Left ventricle myocardium inferior (tissue), 1 donor: ENCODE data around the gene ZNF865. TPM values are rescaled to one million over a fixed set of nuclear protein-coding genes. Genes with fewer than 3 reads are reported as not detected.

Experiments
- DNase-seq: peaks from one replicate; pipeline ENCODE4 v3.0.0-alpha.2; 2020
- H3K27ac ChIP-seq: fragments of 200-600 bp; replicated peaks from 2 replicates; pipeline ENCODE4 v1.8.0; 2021
- H3K27me3 ChIP-seq: fragments of 200-600 bp; 2 replicates; pipeline ENCODE4 v1.8.0; 2021; ENCODE audit warnings: low read depth
- H3K36me3 ChIP-seq: fragments of 200-600 bp; 2 replicates; pipeline ENCODE4 v1.8.0; 2021
- H3K4me1 ChIP-seq: fragments of 200-600 bp; 2 replicates; pipeline ENCODE4 v1.8.0; 2021
- H3K4me3 ChIP-seq: fragments of 200-600 bp; 2 replicates; pipeline ENCODE4 v1.8.0; 2021; ENCODE audit warnings: mild to moderate bottlenecking, moderate library complexity
- H3K9me3 ChIP-seq: fragments of 200-600 bp; replicated peaks from 2 replicates; pipeline ENCODE4 v1.8.0; 2021
- CTCF ChIP-seq: fragments of 200-600 bp; IDR thresholded peaks from 2 replicates; pipeline ENCODE4 v1.8.0; 2021; ENCODE audit warnings: antibody characterized with exemption, mild to moderate bottlenecking, borderline replicate concordance
- intact Hi-C: fragments of 100-400 bp; cut with micrococcal nuclease; formaldehyde crosslinking; loops from one replicate; pipeline ENCODE4 v1.11.0; 2022
- total RNA-seq: library from RNA; stranded (reverse); fragmentation: NEBNext Ultra II Directional; extraction: Animal tissue kit (Norgen Biotek cat#: 25700); gene quantifications from one replicate; pipeline ENCODE4 v1.2.1, GENCODE V29; 2021
- donor health status: DM: no; HTN: yes; CAD: no; lungs with severe emphysema.

Gene ZNF865
- total RNA-seq, 1 donor from 2014 or later: 17.0 TPM

GRCh38 chr19:55576746-55577145 is 28.7 kb upstream of the ZNF865 start:
- intact Hi-C loops: no loop called here
- no peaks in the 10 kb centered on the region for H3K27me3 ChIP-seq
- H3K36me3 ChIP-seq: peaks cover 31% of the 10 kb centered on the region
- H3K4me1 ChIP-seq: peaks cover 22% of the 10 kb centered on the region
- TF ChIP-seq CTCF: no peak
- H3K4me3 ChIP-seq: no peak overlapping the region
- no peaks in the 10 kb centered on the region for H3K9me3 ChIP-seq
- no peak for DNase-seq
- no peak overlapping the region for H3K27ac ChIP-seq

DNA sequence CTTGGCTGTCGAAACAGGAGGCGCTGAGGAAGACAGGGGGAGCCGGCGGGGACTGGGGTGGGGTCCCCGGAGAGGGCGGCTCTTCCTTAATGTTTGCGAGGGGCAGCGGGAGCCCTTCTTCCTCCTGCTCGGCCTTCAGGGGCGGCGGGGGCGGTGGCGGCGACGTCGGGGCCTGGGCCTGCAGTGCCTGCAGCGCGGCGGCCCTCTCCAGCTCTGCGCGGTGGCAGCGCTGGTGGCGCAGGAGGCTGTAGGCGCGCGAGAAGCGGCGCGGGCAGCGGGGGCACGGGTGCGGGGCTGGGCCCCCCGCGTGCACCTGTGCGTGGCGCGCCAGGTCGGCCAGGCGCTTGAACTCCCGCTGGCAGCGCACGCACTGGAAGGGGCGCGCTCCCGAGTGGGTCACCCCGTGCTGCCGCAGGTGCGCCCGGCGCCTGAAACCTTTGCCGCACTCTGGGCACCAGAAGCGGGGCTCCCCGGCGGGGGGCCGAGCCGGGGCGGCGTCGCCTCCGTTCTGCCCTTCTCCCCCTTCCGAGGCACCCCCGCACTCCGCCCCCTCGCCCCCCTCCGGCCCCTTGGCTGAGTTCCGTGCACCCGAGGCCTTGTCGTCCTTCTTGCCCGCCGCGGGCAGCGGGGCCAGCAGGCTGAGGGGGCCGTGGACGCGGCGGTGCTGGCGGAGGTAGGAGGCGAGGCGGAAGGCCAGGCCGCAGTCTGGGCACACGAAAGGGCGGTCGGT is 27.3 kb upstream of the ZNF865 start:
- no peak overlapping the region for H3K4me3 ChIP-seq
- no peak overlapping the region for H3K27ac ChIP-seq
- H3K9me3 ChIP-seq: no peaks in the 10 kb centered on the region

DNA sequence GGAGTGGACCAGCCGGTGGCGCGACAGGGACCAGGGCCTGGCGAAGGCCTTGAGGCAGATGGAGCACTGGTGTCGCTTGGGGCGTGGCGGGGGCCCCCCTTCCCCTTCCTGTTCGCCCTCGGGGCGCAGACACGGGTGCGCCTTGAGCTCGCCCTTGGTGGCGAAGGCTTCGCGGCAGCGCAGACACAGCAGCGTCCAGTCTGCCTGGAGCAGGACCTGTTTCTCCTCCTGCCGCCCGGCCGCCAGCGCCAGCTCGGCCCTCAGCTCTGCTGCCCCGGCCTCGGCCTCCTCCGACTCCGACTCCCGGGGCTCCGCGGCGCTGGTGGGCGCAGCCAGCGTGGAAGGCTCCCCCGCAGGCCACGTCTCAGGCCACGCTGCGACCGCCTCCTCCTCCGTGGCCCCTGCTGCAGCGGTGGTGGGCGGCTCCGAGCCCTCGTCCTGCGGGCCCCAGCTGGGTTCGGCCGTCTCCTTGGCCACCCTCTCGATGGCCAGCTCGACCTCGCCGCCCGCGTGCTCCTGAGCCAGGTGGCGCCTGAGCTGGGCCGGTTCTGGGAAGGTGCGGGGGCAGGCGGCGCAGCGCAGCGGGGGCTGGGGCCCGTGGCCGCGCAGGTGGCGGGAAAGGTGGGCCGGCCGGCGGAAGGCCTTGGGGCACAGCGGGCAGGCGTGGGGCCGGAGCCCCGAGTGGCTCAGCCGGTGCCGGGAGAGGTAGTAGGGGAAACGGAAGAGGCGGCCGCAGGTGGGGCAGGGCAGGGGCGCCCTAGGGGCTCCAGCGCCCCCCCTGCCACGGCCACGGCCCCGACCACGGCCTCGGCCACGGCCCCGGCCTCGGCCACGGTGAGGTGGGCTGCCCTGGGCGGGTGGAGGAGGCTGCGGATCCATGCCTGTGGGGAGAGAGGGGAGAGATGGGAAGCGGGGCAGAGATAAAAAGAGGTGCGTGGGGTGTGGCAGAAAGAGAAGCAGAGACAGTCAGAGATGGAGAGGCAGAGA is 26.4 kb upstream of the ZNF865 start:
- Histone ChIP-seq H3K27me3 (no peaks in the 10 kb centered on the region), H3K27ac (peak overlapping the region; percentile 97), H3K9me3 (no peaks in the 10 kb centered on the region), H3K4me1 (peaks cover 29% of the 10 kb centered on the region), H3K4me3 (peak overlapping the region; percentile 95), H3K36me3 (peaks cover 31% of the 10 kb centered on the region)
- no peak for DNase-seq
- TF ChIP-seq CTCF: no peak
- intact Hi-C loops: no loop called here

More for the DNA sequence above, 27.3 kb upstream of the ZNF865 start:
- H3K36me3 ChIP-seq: peaks cover 31% of the 10 kb centered on the region
- no peak for TF ChIP-seq CTCF
- peaks cover 29% of the 10 kb centered on the region for H3K4me1 ChIP-seq
- intact Hi-C loops: no loop called here
- no peak for DNase-seq
- H3K27me3 ChIP-seq: no peaks in the 10 kb centered on the region

DNA sequence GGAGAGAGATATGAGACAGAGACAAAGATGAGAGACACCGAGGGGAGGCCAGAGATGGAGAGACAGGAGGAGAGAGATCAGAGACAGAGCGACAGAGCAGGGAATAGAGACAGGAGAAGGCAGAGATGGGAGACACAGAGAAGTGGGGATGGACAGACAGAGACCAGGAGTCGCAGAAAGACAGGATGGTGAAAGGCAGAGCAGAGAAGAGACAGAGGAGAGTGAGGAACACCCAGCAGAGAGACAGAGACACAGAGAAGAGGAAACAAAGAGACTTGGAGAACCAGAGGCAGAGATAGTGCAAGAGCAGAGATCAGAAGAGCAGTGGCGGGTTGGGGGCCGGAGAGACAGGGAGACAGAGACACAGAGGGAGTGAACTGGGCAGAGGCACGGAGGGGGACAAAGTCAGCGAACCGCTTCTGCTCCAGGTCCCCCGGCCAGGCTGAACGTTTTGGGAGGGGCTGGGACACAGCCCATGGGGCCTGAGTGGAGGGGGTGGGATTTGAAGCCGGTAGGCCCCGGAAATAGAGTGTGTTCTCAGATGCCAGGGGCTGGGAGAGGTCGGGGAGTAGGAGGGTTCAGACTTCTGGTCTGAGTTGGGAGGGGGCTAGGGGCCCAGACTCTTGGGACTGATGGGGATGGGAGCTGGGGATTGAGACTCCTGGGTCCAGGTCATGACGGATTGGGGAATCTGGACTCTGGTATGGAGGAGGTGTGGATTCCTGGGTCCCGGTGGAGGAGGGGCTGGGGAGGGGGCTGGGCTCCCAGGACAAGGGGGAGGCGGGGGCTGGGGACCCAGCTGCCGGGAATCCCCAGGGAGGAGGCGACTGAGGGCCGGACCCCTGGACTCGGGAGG is 25.5 kb upstream of the ZNF865 start:
- Histone ChIP-seq H3K4me1 (peaks cover 29% of the 10 kb centered on the region), H3K9me3 (no peaks in the 10 kb centered on the region), H3K36me3 (peaks cover 31% of the 10 kb centered on the region), H3K27ac (peak overlapping the region; percentile 97), H3K4me3 (peak overlapping the region; percentile 95), H3K27me3 (no peaks in the 10 kb centered on the region)
- intact Hi-C loops: no loop called here
- DNase-seq: no peak
- no peak for TF ChIP-seq CTCF

DNA sequence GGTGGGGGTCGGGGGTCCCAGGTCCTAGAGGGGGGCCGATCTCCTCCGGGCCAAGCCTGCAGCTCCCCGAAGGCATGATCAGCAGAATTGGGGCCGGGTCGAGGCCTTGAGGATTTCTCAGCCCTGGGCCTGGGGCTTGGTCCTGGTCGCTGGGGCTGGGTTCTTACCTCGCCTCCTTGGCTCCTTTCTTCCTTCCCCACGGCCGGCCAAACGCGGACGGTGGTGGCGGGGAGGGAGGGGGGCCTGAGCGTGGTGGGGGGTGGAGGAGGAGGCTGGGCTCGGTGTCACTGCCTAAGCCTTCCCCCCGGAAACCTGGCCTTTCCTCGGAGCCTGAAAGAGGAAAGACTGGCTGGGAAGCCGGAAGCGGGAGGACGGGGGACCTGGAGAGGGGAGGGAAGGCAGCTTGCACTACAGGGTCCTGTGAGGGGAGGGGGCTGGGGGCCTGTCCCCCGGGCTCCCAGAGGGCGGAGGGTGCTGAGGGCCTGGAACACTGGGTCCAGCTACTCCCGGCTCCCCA is 24.8 kb upstream of the ZNF865 start, which contains the start of gene ZNF579:
TSS of gene ZNF579 (minus strand) at position 221 of the 517 bp plus-strand sequence. CDS start 1,209 bp downstream, outside the sequence.
- Histone ChIP-seq H3K4me1 (peaks cover 36% of the 10 kb centered on the region), H3K27me3 (no peaks in the 10 kb centered on the region), H3K9me3 (no peaks in the 10 kb centered on the region), H3K27ac (peak within 1 kb of the TSS; percentile 97), H3K36me3 (peaks cover 31% of the 10 kb centered on the region), H3K4me3 (peak within 1 kb of the TSS; percentile 95)
- TF ChIP-seq CTCF: no peak
- intact Hi-C loops: no loop called here
- peak; percentile 89 for DNase-seq
